K562 treated with DMSO at 1 percent for 24 hours (cell line): ENCODE results near the gene POU5F1. TPM values are rescaled to one million over a fixed set of nuclear protein-coding genes. Genes with fewer than 3 reads are reported as not detected.

Experiments used
- total RNA-seq: library from RNA; unstranded; fragments of 300-600 nt; gene quantifications from 2 replicates; pipeline ENCODE4 v1.2.3, GENCODE V29; 2022; ENCODE audit warnings: low read depth; ENCODE audit not compliant: insufficient read depth

Gene POU5F1
- total RNA-seq = 0.91 and 1.3 TPM in 2 replicates

GRCh38 chr6:31170600-31170881 is at the start of gene POU5F1:
POU5F1 (minus strand) TSS chr6:31170682; CDS start chr6:31170620, 62 bp downstream.

GRCh38 chr6:31158140-31158862 is 12.2 kb downstream of the POU5F1 start, which contains the start of gene TCF19:
TCF19 (plus strand) TSS chr6:31158589; CDS start chr6:31159470, 881 bp downstream.

GRCh38 chr6:31157513-31158139 is 12.9 kb downstream of the POU5F1 start, which contains the start of gene CCHCR1:
CCHCR1 (minus strand) TSS chr6:31157802; CDS start chr6:31157600, 202 bp downstream.

GRCh38 chr6:31138982-31139381 is 31.5 kb downstream of the POU5F1 start, which contains the start of gene PSORS1C2:
PSORS1C2 (minus strand) TSS chr6:31139066; CDS start chr6:31139026, 40 bp downstream.

GRCh38 chr6:31120151-31120915 is 50.1 kb downstream of the POU5F1 start, which contains the start of gene CDSN:
CDSN (minus strand) TSS chr6:31120446; CDS start chr6:31120419, 27 bp downstream.

GRCh38 chr6:31114541-31114878 is 56.0 kb downstream of the POU5F1 start, which contains the start of gene PSORS1C1:
PSORS1C1 (plus strand) TSS chr6:31114800; CDS start chr6:31129633, 14,833 bp downstream.

Other genes starting within 250 kb of the POU5F1 start
- not detected in 2 replicates for gene SFTA2, start 238.5 kb downstream of the POU5F1 start, total RNA-seq
- 0.05 TPM in 1 of 2 replicates, not detected in the other for gene MUCL3, start 229.7 kb downstream of the POU5F1 start, total RNA-seq
- not detected in 2 replicates for gene MUC21, start 187.0 kb downstream of the POU5F1 start, total RNA-seq
- not detected in 2 replicates for gene MUC22, start 160.2 kb downstream of the POU5F1 start, total RNA-seq
- gene C6orf15, start 58.1 kb downstream of the POU5F1 start, total RNA-seq = not detected in 2 replicates
- gene PSORS1C1, start 55.9 kb downstream of the POU5F1 start, total RNA-seq = not detected in 2 replicates
- gene CDSN, start 50.2 kb downstream of the POU5F1 start, total RNA-seq = not detected in 2 replicates
- gene PSORS1C2, start 31.6 kb downstream of the POU5F1 start, total RNA-seq = not detected in 2 replicates
- gene CCHCR1, start 12.9 kb downstream of the POU5F1 start, total RNA-seq = 39.6 and 47.7 TPM in 2 replicates
- 72.6 and 76.1 TPM in 2 replicates for gene TCF19, start 12.1 kb downstream of the POU5F1 start, total RNA-seq
- gene HLA-C, start 101.4 kb upstream of the POU5F1 start, total RNA-seq = 36.6 and 38.4 TPM in 2 replicates
- 11.8 and 12.1 TPM in 2 replicates for gene HLA-B, start 186.5 kb upstream of the POU5F1 start, total RNA-seq
- gene MICA, start 232.9 kb upstream of the POU5F1 start, total RNA-seq = 27.3 and 32.0 TPM in 2 replicates